Gastroesophageal sphincter (tissue), 3 donors: ENCODE data around the gene CRABP2.

ENCODE experiments used
- CTCF ChIP-seq, 4 experiments: fragments of 200-600 bp in 2 of 4; fragments of 450-650 bp in 2 of 4; sonication (generic) in 1 of 4; IDR thresholded peaks; one replicate each; pipeline ENCODE4 v1.5.1; 2017 to 2019; ENCODE audit warnings: antibody characterized with exemption in 4 of 4, mild to moderate bottlenecking in 2 of 4, moderate library complexity in 2 of 4
- EP300 ChIP-seq: sonication (generic); formaldehyde crosslinking; IDR thresholded peaks from one replicate; pipeline ENCODE4 v1.6.1; 2017; ENCODE audit warnings: antibody characterized with exemption, mild to moderate bottlenecking
- POLR2A ChIP-seq, 2 donors: fragments of 450-650 bp; IDR thresholded peaks; one replicate each; pipeline ENCODE4 v1.6.1; 2017; ENCODE audit warnings: antibody characterized with exemption in 2 of 2, mild to moderate bottlenecking in 2 of 2, moderate library complexity in 1 of 2
- POLR2AphosphoS5 ChIP-seq: sonication (generic); formaldehyde crosslinking; IDR thresholded peaks from one replicate; pipeline ENCODE4 v1.6.1; 2017; ENCODE audit warnings: antibody characterized with exemption

GRCh38 chr1:156670791-156671190 is 34.6 kb downstream of the CRABP2 start:
- TF ChIP-seq CTCF (IDR thresholded peaks at IDR 0.05): no peak
- no peak for TF ChIP-seq POLR2A (IDR thresholded peaks at IDR 0.05)
- no peak for TF ChIP-seq POLR2AphosphoS5
- TF ChIP-seq EP300: no peak
